GM12878 (cell line): ENCODE results near the gene C2orf69.

Experiments
- ATF3 ChIP-seq: IDR thresholded peaks from 2 replicates; pipeline ENCODE4 v1.6.1; 2011; ENCODE audit warnings: low read depth, mild to moderate bottlenecking, low read length, moderate library complexity, borderline replicate concordance; ENCODE audit errors: extremely low read depth
- BCL11A ChIP-seq: IDR thresholded peaks from 2 replicates; pipeline ENCODE4 v1.6.1; 2011; ENCODE audit warnings: low read depth, low read length
- CEBPB ChIP-seq, 2 experiments: fragments of 150-350 bp in 1 of 2; IDR thresholded peaks; 2 replicates each; pipeline ENCODE4 v1.6.1; 2012 to 2014; ENCODE audit warnings: low read depth in 2 of 2, low read length in 2 of 2, borderline replicate concordance in 1 of 2, inconsistent platforms in 1 of 2
- CEBPZ ChIP-seq: fragments of 150-350 bp; IDR thresholded peaks from 2 replicates; pipeline ENCODE4 v1.6.1; 2016; ENCODE audit warnings: low read depth, low read length
- FOXK2 ChIP-seq: fragments of 450-650 bp; IDR thresholded peaks from 2 replicates; pipeline ENCODE4 v1.6.1; 2017; ENCODE audit warnings: mild to moderate bottlenecking, moderate library complexity
- HDAC6 ChIP-seq: fragments of 200-600 bp; sonication (generic); IDR thresholded peaks from one replicate; pipeline ENCODE4 v1.8.0; 2017; ENCODE audit warnings: antibody characterized with exemption; ENCODE audit not compliant: unreplicated experiment
- JUNB ChIP-seq: IDR thresholded peaks from 2 replicates; pipeline ENCODE4 v1.6.1; 2016; ENCODE audit warnings: antibody characterized with exemption, mild to moderate bottlenecking
- NFYB ChIP-seq: IDR thresholded peaks from 2 replicates; pipeline ENCODE4 v1.6.1; 2011; ENCODE audit warnings: low read depth, mild to moderate bottlenecking, low read length, improper control_type of control experiment, moderate library complexity; ENCODE audit not compliant: insufficient read depth
- RBBP5 ChIP-seq: fragments of 200-600 bp; sonication (generic); conservative IDR thresholded peaks from 2 replicates; pipeline ENCODE4 v1.6.1; 2016
- SMC3 ChIP-seq: IDR thresholded peaks from 2 replicates; pipeline ENCODE4 v1.6.1; 2011; ENCODE audit warnings: low read length, improper control_type of control experiment, borderline replicate concordance
- SUZ12 ChIP-seq: fragments of 200-600 bp; sonication (generic); IDR thresholded peaks from one replicate; pipeline ENCODE4 v1.6.1; 2018; ENCODE audit warnings: antibody characterized with exemption, mild to moderate bottlenecking; ENCODE audit not compliant: unreplicated experiment
- TCF7 ChIP-seq: IDR thresholded peaks from 2 replicates; pipeline ENCODE4 v1.6.1; 2014; ENCODE audit warnings: antibody characterized with exemption, borderline replicate concordance
- USF2 ChIP-seq: IDR thresholded peaks from 2 replicates; pipeline ENCODE4 v1.6.1; 2011; ENCODE audit warnings: low read depth, low read length, improper control_type of control experiment, borderline replicate concordance
- TF ChIP-seq, protein P1 (sequence below): fragments of 450-650 bp; formaldehyde crosslinking; IDR thresholded peaks from 2 replicates; pipeline ENCODE4 v1.4.0; 2020; ENCODE audit warnings: mild to moderate bottlenecking, moderate library complexity

DNA sequence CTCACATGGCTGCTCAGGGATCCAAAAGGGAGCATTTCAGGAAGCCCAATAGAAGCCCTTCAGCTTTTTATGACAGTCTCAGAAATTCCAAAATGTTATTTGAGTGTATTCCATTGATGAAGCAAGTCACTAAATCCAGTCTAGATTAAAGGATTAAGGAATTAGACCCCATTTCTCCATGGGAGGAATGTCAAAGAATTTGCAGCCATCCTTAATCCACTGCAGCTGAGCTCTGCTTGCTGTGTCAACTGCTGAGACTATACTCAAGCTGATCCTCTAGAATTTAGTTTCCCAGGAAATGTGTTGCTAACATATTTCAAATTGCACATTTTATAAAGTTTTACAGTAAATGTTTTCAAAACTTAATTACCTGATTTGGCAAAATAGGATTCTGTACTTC lies 28.4 kb upstream of the C2orf69 start:
- TF ChIP-seq ATF3: no peak
- no peak for TF ChIP-seq FOXK2
- no peak for TF ChIP-seq SMC3
- no peak for TF ChIP-seq USF2
- no peak for TF ChIP-seq JUNB
- no peak for TF ChIP-seq CEBPZ
- TF ChIP-seq, protein P1, sequence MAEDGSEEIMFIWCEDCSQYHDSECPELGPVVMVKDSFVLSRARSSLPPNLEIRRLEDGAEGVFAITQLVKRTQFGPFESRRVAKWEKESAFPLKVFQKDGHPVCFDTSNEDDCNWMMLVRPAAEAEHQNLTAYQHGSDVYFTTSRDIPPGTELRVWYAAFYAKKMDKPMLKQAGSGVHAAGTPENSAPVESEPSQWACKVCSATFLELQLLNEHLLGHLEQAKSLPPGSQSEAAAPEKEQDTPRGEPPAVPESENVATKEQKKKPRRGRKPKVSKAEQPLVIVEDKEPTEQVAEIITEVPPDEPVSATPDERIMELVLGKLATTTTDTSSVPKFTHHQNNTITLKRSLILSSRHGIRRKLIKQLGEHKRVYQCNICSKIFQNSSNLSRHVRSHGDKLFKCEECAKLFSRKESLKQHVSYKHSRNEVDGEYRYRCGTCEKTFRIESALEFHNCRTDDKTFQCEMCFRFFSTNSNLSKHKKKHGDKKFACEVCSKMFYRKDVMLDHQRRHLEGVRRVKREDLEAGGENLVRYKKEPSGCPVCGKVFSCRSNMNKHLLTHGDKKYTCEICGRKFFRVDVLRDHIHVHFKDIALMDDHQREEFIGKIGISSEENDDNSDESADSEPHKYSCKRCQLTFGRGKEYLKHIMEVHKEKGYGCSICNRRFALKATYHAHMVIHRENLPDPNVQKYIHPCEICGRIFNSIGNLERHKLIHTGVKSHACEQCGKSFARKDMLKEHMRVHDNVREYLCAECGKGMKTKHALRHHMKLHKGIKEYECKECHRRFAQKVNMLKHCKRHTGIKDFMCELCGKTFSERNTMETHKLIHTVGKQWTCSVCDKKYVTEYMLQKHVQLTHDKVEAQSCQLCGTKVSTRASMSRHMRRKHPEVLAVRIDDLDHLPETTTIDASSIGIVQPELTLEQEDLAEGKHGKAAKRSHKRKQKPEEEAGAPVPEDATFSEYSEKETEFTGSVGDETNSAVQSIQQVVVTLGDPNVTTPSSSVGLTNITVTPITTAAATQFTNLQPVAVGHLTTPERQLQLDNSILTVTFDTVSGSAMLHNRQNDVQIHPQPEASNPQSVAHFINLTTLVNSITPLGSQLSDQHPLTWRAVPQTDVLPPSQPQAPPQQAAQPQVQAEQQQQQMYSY: no peak
- no peak for TF ChIP-seq NFYB
- no peak for TF ChIP-seq RBBP5
- TF ChIP-seq SUZ12: no peak
- no peak for TF ChIP-seq CEBPB (IDR thresholded peaks at IDR 0.05; ENCODE audit: borderline replicate concordance in 1 of 2, low read depth in 2 of 2, low read length in 2 of 2)
- no peak for TF ChIP-seq TCF7
- no peak for TF ChIP-seq HDAC6
- no peak for TF ChIP-seq BCL11A
